ENCODE measurements around the gene RASSF8.

DNA sequence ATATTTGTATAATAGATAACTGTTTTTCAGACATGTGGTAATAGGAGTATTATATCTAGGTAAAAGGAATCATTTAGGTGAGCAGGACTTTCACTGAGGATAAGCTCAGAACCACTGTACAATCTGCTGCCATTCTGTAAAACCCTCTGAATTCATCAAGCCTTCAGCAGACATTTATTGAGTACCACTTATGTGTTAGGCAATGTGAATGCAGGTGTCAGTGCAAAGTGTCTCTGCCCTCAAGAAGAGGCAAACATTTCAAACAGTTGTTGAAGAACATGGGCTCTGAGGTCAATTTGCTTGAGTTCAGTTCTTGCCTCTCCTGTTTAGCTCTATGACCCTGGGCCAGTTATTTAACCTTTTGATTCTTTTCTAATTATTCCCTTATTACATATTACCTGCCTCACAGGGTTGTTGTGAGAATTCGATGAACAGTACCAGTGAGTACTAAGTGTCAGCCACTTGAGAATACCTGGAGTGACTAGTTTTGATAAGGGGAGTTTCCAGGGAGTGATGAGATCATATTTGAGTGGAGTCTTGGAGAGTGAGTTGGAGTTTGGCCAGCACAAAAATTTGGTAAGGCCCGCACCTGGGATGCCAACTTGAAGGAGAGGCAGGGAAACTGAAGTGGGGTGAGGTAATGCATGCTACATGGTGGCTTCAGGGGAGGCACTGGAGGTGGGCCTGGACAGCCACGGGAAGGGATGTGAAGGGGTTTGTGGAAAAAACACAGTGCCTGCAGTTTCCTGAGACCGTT lies 33.7 kb downstream of the RASSF8 start:
- TF ChIP-seq, protein P1, sequence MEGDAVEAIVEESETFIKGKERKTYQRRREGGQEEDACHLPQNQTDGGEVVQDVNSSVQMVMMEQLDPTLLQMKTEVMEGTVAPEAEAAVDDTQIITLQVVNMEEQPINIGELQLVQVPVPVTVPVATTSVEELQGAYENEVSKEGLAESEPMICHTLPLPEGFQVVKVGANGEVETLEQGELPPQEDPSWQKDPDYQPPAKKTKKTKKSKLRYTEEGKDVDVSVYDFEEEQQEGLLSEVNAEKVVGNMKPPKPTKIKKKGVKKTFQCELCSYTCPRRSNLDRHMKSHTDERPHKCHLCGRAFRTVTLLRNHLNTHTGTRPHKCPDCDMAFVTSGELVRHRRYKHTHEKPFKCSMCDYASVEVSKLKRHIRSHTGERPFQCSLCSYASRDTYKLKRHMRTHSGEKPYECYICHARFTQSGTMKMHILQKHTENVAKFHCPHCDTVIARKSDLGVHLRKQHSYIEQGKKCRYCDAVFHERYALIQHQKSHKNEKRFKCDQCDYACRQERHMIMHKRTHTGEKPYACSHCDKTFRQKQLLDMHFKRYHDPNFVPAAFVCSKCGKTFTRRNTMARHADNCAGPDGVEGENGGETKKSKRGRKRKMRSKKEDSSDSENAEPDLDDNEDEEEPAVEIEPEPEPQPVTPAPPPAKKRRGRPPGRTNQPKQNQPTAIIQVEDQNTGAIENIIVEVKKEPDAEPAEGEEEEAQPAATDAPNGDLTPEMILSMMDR (IDR thresholded peaks at IDR 0.05; ENCODE audit: low read length) = no peak
- TF ChIP-seq EZH2phosphoT487 (IDR thresholded peaks at IDR 0.05; ENCODE audit: low read length) = no peak

Measured in MM.1S (cell line).